ENCODE measurements around the gene ACVR1B.

GRCh38 chr12:51942056-51942455 lies 9.4 kb upstream of the ACVR1B start:
- TF ChIP-seq MAX (CRISPR knock-in tag; IDR thresholded peaks at IDR 0.05) (no peak), BHLHE40 (IDR thresholded peaks at IDR 0.05; ENCODE audit: low read length) (no peak), TGIF2 (CRISPR knock-in tag; IDR thresholded peaks at IDR 0.05) (no peak), POLR2A (conservative IDR thresholded peaks at IDR 0.05) (no peak), ARID2 (IDR thresholded peaks at IDR 0.05) (no peak)
- TF ChIP-seq, protein P1, sequence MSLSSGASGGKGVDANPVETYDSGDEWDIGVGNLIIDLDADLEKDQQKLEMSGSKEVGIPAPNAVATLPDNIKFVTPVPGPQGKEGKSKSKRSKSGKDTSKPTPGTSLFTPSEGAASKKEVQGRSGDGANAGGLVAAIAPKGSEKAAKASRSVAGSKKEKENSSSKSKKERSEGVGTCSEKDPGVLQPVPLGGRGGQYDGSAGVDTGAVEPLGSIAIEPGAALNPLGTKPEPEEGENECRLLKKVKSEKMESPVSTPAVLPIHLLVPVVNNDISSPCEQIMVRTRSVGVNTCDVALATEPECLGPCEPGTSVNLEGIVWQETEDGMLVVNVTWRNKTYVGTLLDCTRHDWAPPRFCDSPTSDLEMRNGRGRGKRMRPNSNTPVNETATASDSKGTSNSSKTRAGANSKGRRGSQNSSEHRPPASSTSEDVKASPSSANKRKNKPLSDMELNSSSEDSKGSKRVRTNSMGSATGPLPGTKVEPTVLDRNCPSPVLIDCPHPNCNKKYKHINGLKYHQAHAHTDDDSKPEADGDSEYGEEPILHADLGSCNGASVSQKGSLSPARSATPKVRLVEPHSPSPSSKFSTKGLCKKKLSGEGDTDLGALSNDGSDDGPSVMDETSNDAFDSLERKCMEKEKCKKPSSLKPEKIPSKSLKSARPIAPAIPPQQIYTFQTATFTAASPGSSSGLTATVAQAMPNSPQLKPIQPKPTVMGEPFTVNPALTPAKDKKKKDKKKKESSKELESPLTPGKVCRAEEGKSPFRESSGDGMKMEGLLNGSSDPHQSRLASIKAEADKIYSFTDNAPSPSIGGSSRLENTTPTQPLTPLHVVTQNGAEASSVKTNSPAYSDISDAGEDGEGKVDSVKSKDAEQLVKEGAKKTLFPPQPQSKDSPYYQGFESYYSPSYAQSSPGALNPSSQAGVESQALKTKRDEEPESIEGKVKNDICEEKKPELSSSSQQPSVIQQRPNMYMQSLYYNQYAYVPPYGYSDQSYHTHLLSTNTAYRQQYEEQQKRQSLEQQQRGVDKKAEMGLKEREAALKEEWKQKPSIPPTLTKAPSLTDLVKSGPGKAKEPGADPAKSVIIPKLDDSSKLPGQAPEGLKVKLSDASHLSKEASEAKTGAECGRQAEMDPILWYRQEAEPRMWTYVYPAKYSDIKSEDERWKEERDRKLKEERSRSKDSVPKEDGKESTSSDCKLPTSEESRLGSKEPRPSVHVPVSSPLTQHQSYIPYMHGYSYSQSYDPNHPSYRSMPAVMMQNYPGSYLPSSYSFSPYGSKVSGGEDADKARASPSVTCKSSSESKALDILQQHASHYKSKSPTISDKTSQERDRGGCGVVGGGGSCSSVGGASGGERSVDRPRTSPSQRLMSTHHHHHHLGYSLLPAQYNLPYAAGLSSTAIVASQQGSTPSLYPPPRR (CRISPR knock-in tag; IDR thresholded peaks at IDR 0.05; ENCODE audit: borderline replicate concordance): no peak
- TF ChIP-seq, protein P2, sequence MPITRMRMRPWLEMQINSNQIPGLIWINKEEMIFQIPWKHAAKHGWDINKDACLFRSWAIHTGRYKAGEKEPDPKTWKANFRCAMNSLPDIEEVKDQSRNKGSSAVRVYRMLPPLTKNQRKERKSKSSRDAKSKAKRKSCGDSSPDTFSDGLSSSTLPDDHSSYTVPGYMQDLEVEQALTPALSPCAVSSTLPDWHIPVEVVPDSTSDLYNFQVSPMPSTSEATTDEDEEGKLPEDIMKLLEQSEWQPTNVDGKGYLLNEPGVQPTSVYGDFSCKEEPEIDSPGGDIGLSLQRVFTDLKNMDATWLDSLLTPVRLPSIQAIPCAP (CRISPR knock-in tag; IDR thresholded peaks at IDR 0.05; ENCODE audit: borderline replicate concordance): no peak
- TF ChIP-seq, protein P3, sequence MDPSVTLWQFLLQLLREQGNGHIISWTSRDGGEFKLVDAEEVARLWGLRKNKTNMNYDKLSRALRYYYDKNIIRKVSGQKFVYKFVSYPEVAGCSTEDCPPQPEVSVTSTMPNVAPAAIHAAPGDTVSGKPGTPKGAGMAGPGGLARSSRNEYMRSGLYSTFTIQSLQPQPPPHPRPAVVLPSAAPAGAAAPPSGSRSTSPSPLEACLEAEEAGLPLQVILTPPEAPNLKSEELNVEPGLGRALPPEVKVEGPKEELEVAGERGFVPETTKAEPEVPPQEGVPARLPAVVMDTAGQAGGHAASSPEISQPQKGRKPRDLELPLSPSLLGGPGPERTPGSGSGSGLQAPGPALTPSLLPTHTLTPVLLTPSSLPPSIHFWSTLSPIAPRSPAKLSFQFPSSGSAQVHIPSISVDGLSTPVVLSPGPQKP (CRISPR knock-in tag; IDR thresholded peaks at IDR 0.05): no peak
